Neural cell (in vitro differentiated cells): ENCODE data around the gene PAX2. TPM values are rescaled to one million over a fixed set of nuclear protein-coding genes. Genes with fewer than 3 reads are reported as not detected.

ENCODE experiments used
- H2AFZ ChIP-seq: fragments of 200-600, 300-800 bp; sonication (generic), shearing (Covaris generic); 2 replicates; pipeline ENCODE4 v1.6.0; 2014; ENCODE audit warnings: low read depth, mild to moderate bottlenecking, antibody characterized with exemption, low read length, moderate library complexity
- H3F3A ChIP-seq: fragments of 200-600 bp; shearing (Covaris generic); 2 replicates; pipeline ENCODE4 v1.6.1; 2016; ENCODE audit warnings: mild to moderate bottlenecking, moderate library complexity, mixed read lengths, antibody characterized with exemption, low read length; ENCODE audit not compliant: insufficient read depth, poor library complexity, severe bottlenecking
- H3K27ac ChIP-seq: fragments of 200-600, 300-800 bp; sonication (generic), shearing (Covaris generic); 2 replicates; pipeline ENCODE4 v1.5.1; 2014; ENCODE audit warnings: mild to moderate bottlenecking, low read length, moderate library complexity
- H3K27me3 ChIP-seq: fragments of 300-800, 200-600 bp; sonication (generic), shearing (Covaris generic); 2 replicates; pipeline ENCODE4 v1.6.0; 2014; ENCODE audit warnings: mild to moderate bottlenecking, low read depth, low read length, moderate library complexity; ENCODE audit not compliant: insufficient read depth
- H3K36me3 ChIP-seq: fragments of 300-800, 200-600 bp; sonication (generic), shearing (Covaris generic); 2 replicates; pipeline ENCODE4 v1.5.1; 2014; ENCODE audit warnings: mild to moderate bottlenecking, antibody characterized with exemption, low read length, moderate library complexity; ENCODE audit not compliant: insufficient read depth
- H3K4me2 ChIP-seq: fragments of 300-800, 200-600 bp; sonication (generic), shearing (Covaris generic); 2 replicates; pipeline ENCODE4 v1.6.0; 2014; ENCODE audit warnings: mild to moderate bottlenecking, low read length
- H3K4me3 ChIP-seq: fragments of 300-800, 200-600 bp; sonication (generic), shearing (Covaris generic); 2 replicates; pipeline ENCODE4 v1.5.1; 2014; ENCODE audit warnings: mild to moderate bottlenecking, low read length, moderate library complexity
- H3K79me2 ChIP-seq: fragments of 200-600 bp; shearing (Covaris generic); replicated peaks from 2 replicates; pipeline ENCODE4 v1.6.0; 2014; ENCODE audit warnings: mild to moderate bottlenecking, low read length, moderate library complexity; ENCODE audit not compliant: insufficient read depth
- H3K9ac ChIP-seq: fragments of 300-800, 200-600 bp; sonication (generic), shearing (Covaris generic); 2 replicates; pipeline ENCODE4 v1.6.1; 2016; ENCODE audit warnings: mild to moderate bottlenecking, low read length, mixed read lengths
- H3K9me2 ChIP-seq: fragments of 200-600 bp; shearing (Covaris generic); 2 replicates; pipeline ENCODE4 v1.6.1; 2016; ENCODE audit warnings: mild to moderate bottlenecking, low read length, mixed read lengths; ENCODE audit not compliant: insufficient read depth
- H3K9me3 ChIP-seq: fragments of 200-600, 300-800 bp; sonication (generic), shearing (Covaris generic); 2 replicates; pipeline ENCODE4 v1.6.1; 2016; ENCODE audit warnings: mild to moderate bottlenecking, mixed run types, low read length, moderate library complexity, mixed read lengths
- H4K20me1 ChIP-seq: fragments of 200-600 bp; shearing (Covaris generic); 2 replicates; pipeline ENCODE4 v1.6.1; 2016; ENCODE audit warnings: mild to moderate bottlenecking, mixed run types; ENCODE audit not compliant: insufficient read depth
- EP300 ChIP-seq: fragments of 450-650 bp; conservative IDR thresholded peaks from 2 replicates; pipeline ENCODE4 v1.6.1; 2014; ENCODE audit warnings: antibody characterized with exemption, mild to moderate bottlenecking, moderate library complexity; ENCODE audit not compliant: poor library complexity, severe bottlenecking
- EZH2 ChIP-seq: fragments of 200-600, 300-800 bp; shearing (Covaris generic), sonication (generic); IDR thresholded peaks from 2 replicates; pipeline ENCODE4 v1.6.1; 2014; ENCODE audit warnings: antibody characterized with exemption, low read length, borderline replicate concordance, mild to moderate bottlenecking; ENCODE audit not compliant: insufficient read depth, poor library complexity, severe bottlenecking
- MXI1 ChIP-seq: fragments of 450-650 bp; conservative IDR thresholded peaks from 2 replicates; pipeline ENCODE4 v1.6.1; 2014; ENCODE audit warnings: antibody characterized with exemption, mild to moderate bottlenecking; ENCODE audit not compliant: poor library complexity, severe bottlenecking
- POLR2AphosphoS5 ChIP-seq: IDR thresholded peaks from 2 replicates; pipeline ENCODE4 v1.6.1; 2012
- RAD21 ChIP-seq: fragments of 450-650 bp; conservative IDR thresholded peaks from 2 replicates; pipeline ENCODE4 v1.6.1; 2014; ENCODE audit warnings: antibody characterized with exemption, mild to moderate bottlenecking, moderate library complexity
- REST ChIP-seq: IDR thresholded peaks from 2 replicates; pipeline ENCODE4 v1.6.1; 2012; ENCODE audit warnings: borderline replicate concordance
- SMC3 ChIP-seq: fragments of 450-650 bp; conservative IDR thresholded peaks from 2 replicates; pipeline ENCODE4 v1.6.1; 2014; ENCODE audit warnings: antibody characterized with exemption, mild to moderate bottlenecking, moderate library complexity; ENCODE audit not compliant: poor library complexity
- TAF1 ChIP-seq: IDR thresholded peaks from 2 replicates; pipeline ENCODE4 v1.6.1; 2012; ENCODE audit warnings: low read depth
- polyA plus RNA-seq: library from polyadenylated mRNA; depleted of rRNA; stranded (reverse); fragments of >200 nt; gene quantifications from 2 replicates; pipeline ENCODE4 v1.2.3, GENCODE V29; 2014
- TF ChIP-seq, protein P1 (sequence below): fragments of 450-650 bp; IDR thresholded peaks from 2 replicates; pipeline ENCODE4 v1.5.1; 2014; ENCODE audit warnings: antibody characterized with exemption, mild to moderate bottlenecking, moderate library complexity; ENCODE audit not compliant: poor library complexity, severe bottlenecking

Gene PAX2
- polyA plus RNA-seq, 1 donor from 2014 or later = not detected

GRCh38 chr10:100817268-100817839 is 72.0 kb downstream of the PAX2 start:
- Histone ChIP-seq H3K27me3 (peaks cover 87% of the 10 kb centered on the region), H3K4me3 (no peak overlapping the region)

DNA sequence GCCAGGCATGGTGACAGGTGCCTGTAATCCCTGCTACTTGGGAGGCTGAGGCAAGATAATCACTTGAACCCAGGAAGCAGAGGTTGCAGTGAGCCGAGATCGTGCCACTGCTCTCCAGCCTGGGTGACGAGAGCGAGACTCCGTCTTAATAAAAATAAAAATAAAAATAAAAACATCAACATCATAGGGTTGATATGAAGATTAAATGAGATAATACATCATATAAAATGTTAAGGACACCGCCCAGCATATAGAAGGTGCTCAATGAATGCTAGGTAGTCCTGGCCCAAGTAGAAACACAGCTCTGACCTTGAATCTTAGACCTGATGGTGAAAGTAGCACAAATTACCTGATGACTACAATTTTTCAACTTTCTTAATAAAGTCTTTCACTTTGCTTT is 74.0 kb downstream of the PAX2 start:
- H3K4me3 ChIP-seq = no peak overlapping the region
- H3K4me2 ChIP-seq = no peak overlapping the region
- no peaks in the 10 kb centered on the region for H4K20me1 ChIP-seq
- TF ChIP-seq EP300 (no peak), TAF1 (no peak), MXI1 (no peak), RAD21 (no peak), EZH2 (no peak), POLR2AphosphoS5 (no peak), REST (no peak), SMC3 (no peak)
- TF ChIP-seq, protein P1, sequence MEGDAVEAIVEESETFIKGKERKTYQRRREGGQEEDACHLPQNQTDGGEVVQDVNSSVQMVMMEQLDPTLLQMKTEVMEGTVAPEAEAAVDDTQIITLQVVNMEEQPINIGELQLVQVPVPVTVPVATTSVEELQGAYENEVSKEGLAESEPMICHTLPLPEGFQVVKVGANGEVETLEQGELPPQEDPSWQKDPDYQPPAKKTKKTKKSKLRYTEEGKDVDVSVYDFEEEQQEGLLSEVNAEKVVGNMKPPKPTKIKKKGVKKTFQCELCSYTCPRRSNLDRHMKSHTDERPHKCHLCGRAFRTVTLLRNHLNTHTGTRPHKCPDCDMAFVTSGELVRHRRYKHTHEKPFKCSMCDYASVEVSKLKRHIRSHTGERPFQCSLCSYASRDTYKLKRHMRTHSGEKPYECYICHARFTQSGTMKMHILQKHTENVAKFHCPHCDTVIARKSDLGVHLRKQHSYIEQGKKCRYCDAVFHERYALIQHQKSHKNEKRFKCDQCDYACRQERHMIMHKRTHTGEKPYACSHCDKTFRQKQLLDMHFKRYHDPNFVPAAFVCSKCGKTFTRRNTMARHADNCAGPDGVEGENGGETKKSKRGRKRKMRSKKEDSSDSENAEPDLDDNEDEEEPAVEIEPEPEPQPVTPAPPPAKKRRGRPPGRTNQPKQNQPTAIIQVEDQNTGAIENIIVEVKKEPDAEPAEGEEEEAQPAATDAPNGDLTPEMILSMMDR = no peak
- no peak overlapping the region for H2AFZ ChIP-seq
- H3K9ac ChIP-seq = no peak overlapping the region
- H3K9me2 ChIP-seq = no peaks in the 10 kb centered on the region
- no peaks in the 10 kb centered on the region for H3K36me3 ChIP-seq
- no peaks in the 10 kb centered on the region for H3K79me2 ChIP-seq
- H3K27me3 ChIP-seq = peaks cover 91% of the 10 kb centered on the region
- H3K27ac ChIP-seq = no peak overlapping the region
- H3K9me3 ChIP-seq = no peaks in the 10 kb centered on the region
- no peaks in the 10 kb centered on the region for H3F3A ChIP-seq

More at GRCh38 chr10:100817268-100817839, 72.0 kb downstream of the PAX2 start:
- no peaks in the 10 kb centered on the region for H3K9me3 ChIP-seq
- no peak overlapping the region for H3K4me2 ChIP-seq
- no peak overlapping the region for H3K9ac ChIP-seq
- H2AFZ ChIP-seq = no peak overlapping the region
- H3K27ac ChIP-seq = no peak overlapping the region
- TF ChIP-seq POLR2AphosphoS5 = no peak
- TF ChIP-seq MXI1 = no peak
- TF ChIP-seq RAD21 = no peak
- TF ChIP-seq TAF1 = no peak
- TF ChIP-seq, protein P1 = no peak
- H4K20me1 ChIP-seq = no peaks in the 10 kb centered on the region
- H3F3A ChIP-seq = no peaks in the 10 kb centered on the region
- H3K9me2 ChIP-seq = no peaks in the 10 kb centered on the region
- H3K36me3 ChIP-seq = no peaks in the 10 kb centered on the region
- no peaks in the 10 kb centered on the region for H3K79me2 ChIP-seq
